NCI-H1417 treated with DMSO at 0.1 percent for 48 hours (cell line): ENCODE results near the gene CCL2.
"Not testable (repeated sequence)": the region's sequence is repeated elsewhere in the genome, so short reads cannot be mapped to it uniquely, and the experiment has no call there.

Experiments used
- DNase-seq: peaks from one replicate; lab custom pipeline; 2025; lab: John Stamatoyannopoulos, UW

CCL2 gene

DNA sequence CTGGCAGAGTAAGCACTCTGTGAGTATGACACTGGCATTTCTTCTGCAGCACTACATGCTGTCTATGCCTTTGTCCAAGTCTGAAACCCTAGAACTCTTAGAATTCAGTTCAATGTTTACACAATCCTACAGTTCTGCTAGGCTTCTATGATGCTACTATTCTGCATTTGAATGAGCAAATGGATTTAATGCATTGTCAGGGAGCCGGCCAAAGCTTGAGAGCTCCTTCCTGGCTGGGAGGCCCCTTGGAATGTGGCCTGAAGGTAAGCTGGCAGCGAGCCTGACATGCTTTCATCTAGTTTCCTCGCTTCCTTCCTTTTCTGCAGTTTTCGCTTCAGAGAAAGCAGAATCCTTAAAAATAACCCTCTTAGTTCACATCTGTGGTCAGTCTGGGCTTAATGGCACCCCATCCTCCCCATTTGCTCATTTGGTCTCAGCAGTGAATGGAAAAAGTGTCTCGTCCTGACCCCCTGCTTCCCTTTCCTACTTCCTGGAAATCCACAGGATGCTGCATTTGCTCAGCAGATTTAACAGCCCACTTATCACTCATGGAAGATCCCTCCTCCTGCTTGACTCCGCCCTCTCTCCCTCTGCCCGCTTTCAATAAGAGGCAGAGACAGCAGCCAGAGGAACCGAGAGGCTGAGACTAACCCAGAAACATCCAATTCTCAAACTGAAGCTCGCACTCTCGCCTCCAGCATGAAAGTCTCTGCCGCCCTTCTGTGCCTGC lies at the start of gene CCL2:
Gene CCL2 (plus strand): TSS at position 635 of the 730 bp plus-strand sequence. CDS start 65 bp downstream, at position 700.
- DNase-seq, result no peak

DNA sequence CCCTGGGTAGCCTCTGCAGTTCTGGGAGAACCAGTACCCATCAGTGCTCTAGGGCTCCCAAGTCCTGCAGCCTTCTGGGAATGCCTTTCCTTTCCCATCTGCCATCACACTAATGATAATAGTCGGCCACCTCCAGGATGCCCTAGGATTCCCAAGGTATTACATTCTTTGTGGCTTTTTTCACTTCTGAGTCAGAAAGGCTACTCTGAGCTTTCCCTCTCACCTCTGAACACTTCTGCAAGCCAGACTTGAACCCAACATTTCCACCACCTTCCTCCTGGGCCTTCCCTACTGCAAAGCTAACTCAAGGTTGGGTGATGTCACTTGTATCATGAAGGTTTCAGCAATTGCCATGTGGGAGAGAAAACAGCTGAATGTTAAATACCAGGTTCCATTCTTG lies 49.7 kb upstream of the CCL2 start:
- DNase-seq, result no peak

DNA sequence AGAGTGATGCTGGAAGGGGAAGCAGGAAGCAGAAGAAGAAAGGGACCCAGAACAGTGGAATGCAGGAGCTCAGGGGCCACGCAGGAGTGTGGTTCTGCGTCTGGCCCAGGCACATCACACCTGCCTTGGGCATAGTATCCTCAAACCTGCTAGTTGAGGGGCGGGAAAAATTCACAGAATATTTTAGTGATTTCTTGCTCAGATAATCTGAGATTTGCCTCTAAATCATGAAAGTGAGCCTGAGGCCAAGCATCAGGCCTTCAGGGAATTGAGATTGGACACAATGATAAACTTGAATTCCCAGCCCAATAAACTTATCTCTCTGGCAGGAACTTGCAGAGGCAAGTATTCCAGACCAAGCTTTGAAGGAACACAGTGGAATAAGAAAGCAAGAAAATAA lies 48.5 kb upstream of the CCL2 start:
- no peak for DNase-seq

DNA sequence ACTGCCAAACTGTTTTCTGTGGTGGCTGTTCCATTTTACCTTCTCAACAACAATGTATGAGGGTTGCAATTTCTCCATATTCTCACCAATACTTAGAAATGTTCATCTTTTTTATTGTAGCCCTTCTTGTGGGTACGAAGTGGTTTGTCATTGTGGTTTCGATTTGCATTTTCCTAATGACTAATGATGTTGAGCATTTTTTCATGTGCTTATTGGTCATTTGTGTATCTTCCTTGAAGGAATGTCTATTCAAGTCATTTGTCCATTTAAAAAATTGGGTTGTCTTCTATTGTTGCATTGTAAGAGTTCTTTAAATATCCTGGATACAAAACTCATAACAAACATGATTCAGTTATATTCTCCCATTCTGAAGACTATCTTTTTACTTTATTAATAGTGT lies 47.5 kb upstream of the CCL2 start:
- no peak for DNase-seq

DNA sequence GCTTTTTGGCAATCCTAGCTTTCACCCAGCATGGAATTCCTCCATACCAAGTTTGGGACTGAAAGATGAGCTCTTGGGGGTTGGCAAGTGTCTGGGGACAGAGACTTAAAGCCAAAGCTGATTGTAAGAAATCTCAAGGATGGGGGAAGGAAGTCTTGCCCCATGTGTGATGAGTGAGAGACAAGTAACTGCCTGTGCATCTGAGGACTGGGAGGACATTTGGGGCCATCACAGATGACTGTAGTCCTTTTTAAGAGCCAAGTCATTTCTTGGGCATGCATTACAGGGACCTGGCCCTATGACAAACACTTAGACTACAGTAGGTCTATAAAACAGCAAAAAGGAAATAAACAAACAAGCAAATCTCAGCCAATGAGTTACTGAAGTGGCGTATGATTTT lies 36.3 kb upstream of the CCL2 start:
- DNase-seq, result no peak

DNA sequence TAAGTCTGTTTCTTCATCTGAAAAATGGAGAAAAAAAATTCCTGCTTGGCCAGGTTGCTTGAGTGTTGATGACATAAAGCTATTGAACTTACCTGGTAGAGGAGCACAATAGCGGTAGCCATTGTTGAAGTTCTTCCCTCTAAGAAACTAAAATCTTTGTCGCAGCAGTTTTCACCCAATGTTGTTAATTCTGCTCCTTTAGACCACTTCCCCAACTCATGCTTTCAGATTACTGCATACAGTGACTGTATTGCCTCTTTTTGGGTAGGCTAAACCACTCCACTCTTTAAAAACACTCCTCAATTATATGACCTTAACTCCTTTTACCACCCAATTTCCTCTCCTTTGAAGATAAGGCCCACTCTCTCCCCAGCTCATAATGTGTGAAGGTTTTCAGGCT lies 35.7 kb upstream of the CCL2 start:
- no peak for DNase-seq

DNA sequence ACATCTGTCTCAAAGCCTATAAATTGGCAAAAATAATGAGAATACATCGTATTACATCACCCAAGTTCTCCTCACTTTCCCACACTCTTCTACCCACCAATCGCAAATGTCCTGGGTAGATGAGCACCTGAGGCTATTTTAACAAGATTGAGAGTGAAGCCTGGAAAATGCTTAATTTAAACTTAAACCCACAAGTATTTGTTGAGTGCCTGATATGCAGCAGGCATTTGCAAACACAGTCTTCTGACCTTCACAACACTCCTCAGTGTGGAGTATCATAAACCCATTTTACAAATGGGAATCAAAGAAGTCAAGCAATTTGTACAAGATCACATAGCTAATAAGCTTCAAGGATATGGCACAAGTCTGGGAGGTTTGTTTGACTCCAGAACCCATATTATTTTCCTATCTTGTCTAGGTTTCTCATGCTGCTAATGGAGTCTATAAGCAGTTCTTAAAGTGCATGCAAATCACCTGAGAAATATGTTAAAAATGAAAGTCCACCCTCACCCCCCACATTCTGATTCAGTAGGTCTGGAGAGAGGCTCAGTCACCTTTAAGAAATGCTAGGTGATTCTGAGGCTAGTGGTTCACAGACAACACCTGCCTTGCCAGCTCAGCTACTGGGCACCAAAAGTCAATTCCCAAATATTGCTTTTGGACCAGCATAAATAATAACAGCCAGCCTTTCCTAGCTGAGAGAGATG lies 34.9 kb upstream of the CCL2 start:
- no peak for DNase-seq

DNA sequence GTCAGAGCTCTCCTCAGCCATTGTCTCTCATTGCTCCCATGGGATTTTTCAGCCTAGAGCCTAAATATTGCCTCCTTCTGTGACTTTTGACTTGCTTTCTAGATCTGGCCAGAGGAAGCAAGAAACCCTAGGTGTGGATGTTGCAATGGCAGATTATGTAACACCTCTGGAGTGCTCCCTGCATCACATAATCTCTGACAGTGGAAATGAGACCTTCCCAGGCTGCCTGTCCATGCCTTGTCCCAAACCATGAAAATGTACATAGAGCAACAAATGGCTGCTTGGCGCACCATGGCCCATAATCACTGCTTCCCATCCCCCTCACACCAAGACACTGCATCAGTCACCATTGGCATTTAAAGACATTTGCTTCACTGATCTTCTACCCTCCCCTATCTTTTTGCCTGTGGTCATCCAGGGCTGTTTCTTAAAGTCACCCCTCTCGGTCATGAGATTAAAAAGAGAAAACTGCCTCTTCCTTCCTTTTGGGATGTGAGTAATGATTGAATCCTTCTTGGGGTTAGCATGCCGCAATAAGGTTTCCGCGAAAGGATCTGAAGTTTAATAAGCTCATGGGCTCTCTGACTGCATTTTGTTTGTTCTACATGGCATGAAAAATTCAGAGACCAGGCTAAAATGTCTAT lies 34.2 kb upstream of the CCL2 start:
- no peak for DNase-seq

DNA sequence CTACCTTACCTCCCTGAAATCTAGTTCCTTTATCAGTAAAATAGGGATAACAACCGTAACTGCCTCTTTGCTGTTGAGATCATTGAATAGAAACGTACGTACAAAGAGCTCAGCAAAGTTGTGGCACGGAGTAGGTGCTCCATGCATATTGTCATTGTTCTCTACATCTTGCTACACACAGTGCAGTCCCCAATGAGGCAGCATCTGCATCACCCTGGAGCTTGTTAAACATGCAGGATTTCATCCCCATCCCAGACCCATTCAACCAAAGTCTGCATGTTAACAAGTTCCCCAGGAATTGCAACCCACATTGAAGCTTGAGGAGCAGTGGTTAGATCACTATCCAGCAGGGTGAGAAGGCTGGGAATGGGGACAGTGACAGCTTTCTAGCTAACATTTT lies 33.7 kb upstream of the CCL2 start:
- DNase-seq, result no peak

DNA sequence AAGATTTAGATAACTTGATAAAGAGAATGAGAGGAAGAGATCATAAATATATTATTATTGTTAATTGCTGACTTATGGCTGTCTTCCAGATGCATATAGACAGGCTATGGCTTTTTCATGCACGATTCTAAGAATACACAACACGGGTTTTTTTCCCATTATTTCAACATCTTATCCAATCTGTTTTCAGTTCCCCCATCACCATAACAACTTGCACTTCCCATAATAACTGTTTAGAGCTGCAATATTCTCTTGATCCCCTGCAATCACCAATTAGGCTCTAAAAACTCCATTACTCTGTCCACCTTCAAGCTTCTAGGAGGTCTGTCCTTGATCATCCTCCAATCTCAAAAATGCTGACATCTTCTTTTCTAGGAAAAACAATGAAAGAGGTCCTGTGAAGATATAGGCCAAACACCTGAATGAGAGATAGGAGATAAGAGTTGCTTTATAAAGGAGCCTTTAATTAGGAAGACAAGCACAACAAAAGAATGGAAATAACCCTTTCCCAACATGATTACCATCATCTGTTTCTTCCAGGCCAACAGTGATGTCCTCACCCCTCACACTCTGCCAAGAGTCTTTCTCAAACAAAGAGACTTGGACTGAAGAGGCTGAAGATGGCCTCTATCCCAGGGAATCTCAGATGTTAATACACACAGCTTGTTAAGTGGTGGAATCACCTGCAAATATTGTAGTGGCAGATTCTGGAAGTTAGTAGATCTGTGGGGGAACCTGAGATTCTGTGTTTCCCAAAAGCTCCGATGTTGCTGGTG lies 32.2 kb upstream of the CCL2 start:
- DNase-seq, result no peak

DNA sequence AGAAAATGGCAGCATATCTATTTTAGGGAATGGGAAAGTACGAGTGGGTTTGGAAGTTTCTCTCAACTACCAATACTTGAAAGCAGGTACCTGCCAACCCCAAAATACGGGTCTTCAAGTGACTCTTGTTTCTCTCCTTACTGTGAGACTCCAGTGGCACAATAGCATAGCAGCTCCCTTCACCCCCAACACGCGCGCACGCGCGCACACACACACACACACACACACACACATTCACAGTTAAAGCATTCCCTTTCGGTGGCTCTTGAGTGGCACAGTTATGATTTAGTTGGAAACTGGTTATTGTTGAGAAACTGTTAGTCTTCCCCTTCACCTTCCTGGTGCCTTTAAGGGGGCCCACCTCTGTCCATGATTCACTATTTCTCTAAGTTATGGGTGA lies 30.0 kb upstream of the CCL2 start:
- DNase-seq, result no peak

DNA sequence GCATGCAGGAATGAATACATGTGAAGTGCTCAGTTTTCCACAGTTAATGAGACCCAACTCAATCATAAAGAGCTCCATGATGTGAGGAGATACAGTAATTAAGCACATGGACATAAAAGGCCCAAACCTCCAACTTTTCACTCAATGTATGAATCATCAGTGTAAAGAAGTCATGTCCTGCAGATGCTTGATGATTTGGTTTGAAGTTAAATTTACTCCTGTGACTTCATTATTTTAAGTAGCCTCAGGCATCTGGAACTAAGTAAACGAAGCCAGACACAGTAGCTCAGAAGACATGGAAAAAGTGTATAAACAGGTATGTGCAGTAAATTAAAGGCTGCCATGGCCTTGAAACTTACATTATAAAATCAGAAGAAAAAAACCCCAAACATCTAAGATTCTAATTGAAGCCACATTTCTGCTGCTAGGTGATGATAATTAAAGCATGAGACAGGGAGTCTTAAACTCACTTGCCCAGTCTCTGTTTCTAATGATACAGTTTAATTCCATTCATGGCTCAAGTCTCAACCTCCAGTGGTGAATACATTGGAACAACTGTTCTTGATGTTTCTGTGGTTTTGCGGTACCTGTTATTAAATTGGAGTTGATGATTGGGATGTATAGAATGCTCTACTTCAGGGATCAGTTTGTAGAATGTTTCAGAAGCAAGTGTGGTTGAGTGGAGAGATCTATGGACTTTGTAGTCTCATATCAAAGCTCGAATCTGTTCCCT lies 28.9 kb upstream of the CCL2 start:
- DNase-seq, result no peak

DNA sequence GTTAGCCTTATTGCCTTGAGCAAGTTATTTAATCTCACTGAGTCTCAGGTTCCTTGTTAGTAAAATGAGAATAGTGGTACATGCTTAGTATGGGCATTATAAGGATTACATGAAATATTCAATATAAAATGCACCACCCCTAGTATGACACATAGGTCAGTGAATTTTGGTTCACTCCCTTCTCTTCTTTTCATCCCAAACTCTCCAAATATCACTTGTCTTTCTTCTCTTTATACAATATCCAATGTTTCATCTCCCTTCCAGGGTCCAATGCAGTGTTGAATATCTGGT lies 28.4 kb upstream of the CCL2 start:
- no peak for DNase-seq

DNA sequence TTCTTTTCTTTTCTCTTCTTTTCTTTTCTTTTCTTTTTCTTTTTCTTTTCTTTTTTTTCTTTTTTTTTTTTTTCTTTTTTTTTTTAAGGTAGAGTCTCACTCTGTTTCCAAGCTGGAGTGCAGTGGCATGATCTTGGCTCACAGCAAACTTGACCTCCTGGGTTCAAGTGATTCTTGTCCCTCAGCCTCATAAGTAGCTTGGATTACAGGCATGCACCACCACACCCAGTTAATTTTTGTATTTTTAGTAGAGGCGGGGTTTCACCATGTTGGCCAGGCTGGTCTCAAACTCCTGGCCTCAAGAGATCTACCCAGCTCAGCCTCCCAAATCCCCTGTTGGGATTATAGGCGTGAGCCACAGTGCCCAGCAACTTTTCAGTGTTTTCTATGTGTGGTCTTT lies 27.8 kb upstream of the CCL2 start:
- DNase-seq, result not testable (repeated sequence)

DNA sequence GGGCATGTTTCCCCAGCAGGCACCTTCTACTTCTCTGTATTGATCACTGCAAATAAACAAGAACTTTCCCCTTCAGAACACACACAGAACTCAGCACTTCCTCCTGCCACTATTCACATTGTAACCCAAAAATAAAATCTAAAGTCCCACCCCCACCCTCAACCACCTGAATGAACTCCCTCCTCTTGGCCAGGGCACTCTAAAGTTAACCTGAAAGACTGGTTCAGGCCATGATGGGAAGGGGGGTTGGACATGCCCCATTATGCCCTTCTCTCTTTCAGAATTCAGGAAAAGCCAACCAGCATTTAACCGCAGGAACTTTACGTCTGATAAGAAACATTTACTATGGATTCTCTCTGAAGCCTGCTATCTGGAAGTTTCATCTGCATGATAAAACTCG lies 27.4 kb upstream of the CCL2 start:
- no peak for DNase-seq

DNA sequence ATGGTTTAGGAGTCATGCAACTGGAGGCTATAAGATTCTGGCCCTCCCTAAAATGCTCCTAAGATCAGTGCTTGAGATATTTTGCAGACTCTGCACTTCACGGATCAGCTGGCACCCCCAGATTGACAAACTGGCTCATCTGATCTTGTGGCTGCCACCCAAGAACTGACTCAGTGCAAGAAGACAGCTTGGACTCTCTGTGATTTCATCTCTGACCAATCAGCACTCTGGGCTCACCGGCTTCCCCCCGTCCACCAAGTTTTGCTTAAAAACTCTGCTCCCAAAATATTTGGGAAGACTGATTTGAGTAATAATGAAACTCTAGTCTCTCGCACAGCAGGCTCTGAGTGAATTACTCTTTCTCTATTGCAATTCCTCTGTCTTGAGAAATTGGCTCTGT lies 26.3 kb upstream of the CCL2 start:
- no peak for DNase-seq

DNA sequence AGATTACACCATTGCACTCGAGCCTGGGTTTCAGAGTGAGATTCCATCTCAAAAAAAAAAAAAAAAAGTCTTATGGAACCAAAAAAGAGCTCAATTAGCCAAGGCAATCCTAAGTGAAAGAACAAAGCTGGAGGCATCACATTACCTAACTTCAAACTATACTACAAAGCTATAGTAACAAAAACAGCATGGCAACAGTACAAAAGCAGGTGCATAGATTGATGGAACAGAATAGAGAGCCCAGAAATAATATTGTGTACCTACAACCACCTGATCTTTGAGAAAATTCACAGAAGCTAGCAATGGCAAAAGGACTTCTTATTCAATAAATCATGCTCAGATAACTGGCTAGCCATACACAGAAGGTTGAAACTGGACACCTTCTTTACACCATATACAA lies 24.7 kb upstream of the CCL2 start:
- no peak for DNase-seq

DNA sequence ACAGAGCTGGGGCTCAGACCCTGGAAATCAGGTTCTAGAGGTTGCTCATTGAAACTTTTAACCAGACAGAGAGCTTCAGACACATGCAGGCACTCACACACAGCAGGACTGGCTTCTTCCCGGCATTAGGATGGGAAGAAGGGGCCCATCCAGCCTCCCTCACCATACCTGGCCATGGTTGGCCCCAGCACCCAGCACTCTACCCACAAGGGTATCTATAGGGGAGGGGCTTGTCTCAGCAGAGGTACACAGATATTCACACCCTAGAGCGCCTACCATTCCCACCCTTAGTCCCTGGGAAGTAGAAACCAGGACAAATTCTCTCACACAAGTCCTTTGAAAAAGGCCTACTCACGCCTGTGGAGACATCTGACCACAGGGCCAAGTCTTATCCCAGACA lies 20.5 kb upstream of the CCL2 start:
- DNase-seq, result no peak

DNA sequence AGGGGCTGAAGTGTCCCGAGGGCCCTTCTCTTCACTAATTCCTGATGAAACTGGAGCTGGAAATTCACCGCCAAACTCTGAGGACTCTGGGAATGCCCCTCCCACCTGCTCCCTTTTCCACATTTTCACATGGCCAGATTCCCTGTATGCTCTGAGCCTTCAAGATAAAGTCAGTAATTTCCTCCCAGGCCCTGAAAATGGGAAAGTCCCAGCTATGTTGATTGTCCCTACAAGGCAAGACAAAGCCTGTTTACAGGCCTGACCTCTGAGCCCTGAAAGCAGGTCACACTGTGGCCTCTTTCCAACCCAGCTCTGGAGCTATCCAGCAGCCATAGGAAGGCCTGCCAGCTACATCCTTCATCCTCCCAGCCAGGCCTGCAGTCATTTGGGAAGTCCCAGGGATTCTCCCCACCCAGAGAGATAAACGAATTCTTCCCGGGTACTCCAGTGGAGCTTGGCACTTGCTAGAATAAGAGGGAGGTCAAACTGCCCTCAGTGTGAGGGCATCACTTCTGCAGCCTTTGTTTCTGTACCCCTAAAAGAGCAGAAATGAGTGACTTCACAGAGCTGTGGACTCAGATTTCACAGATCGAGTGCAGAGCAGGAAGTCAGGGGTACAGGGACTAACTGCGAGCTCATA lies 19.6 kb upstream of the CCL2 start:
- no peak for DNase-seq

DNA sequence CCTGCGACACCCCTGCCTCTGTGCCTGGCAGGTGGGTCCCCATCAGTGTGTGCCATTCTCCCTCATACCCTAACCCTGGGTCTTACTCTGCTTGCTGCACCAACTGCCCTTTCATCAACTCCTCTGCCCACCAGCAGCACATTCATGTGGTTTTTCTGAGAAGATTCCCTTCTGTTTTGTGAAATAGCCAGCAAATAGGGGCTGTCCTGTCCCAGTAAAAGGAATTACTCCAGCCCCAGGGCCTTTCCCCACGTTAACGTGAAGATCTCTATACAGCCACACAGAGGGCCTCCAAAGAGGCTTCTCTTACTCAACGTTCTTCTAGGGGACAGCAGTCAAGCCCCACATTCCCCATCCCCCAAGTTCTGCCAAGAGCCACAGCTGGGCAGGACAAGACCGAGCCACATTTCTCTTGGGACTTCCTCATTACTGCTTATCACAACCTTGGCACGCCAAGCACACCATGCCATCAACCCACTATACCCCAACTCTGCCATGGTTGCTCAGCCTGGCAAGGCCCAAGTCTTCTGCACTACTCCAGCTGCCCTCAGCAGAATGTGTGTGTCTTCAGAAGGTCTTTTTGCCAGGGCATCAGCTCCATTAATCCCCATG lies 18.7 kb upstream of the CCL2 start:
- DNase-seq, result no peak

DNA sequence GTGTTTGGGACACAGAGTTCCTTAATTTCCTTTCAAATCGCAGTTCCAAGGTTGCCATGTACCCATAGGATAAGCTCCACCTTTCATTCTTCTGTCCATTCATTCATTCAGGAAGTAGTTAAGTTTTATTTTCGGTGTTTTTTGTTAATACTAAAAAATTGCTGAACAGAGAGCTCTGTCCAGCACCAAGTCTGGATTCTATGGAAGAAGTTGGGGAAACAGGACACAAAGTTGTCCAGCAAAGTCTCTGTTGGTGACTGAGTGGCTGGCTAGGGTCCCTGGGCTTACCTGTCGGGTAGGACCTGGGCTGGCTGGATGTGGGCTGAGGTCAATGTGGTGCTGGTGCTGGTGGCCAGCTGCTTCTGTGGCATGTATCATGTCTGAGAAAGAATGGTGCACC lies 17.6 kb upstream of the CCL2 start:
- no peak for DNase-seq
